Diencephalon (tissue), 1 donor: ENCODE data around the gene FER1L5. TPM values are rescaled to one million over a fixed set of nuclear protein-coding genes. Genes with fewer than 3 reads are reported as not detected.

Source experiments
- total RNA-seq: library from RNA; depleted of rRNA; stranded (reverse); fragments of >200 nt; gene quantifications from one replicate; pipeline ENCODE4 v1.2.3, GENCODE V29; 2014

FER1L5 gene
- total RNA-seq: 0.69 TPM

DNA sequence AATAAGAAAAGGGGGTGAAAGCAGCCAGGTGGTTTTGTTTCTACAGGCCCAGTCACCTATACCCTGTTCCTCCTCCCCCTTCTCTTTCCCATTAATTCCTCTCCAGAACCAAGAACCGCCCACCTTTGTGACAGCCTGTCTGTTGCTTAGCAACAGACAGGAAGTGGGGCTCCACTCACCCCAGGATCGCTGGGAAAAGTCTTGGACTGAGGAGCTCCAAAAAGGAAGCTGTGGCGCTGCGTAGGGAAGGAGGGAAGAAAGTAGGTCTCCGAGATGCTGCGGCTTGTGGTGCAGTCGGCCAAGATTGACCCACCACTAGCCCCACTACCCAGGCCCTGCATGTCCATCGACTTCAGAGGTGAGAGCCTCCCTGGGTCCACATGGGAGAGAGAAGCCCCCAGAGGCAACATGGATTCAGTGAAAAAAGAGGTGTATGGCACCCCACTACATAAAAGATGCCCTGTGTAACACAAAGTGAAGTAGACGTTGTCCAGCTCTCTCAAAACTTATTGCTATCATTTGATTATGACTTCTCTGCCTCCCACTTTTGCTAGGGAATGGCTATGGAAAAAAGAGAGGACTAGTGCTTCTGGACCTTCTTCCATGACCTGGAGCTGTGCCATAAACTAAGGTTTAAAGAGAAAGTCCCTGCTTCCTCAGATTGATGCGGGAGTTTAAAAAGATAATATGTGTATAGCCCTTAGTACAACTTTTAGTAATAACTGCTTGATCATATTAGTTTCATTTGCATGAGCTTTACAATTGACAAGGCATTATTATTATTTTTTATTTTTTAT lies at the start of gene FER1L5:
TSS of gene FER1L5 (plus strand) at position 201 of the 797 bp plus-strand sequence. CDS start at position 274, 73 bp downstream.

GRCh38 chr2:96638144-96639121 lies 4.1 kb upstream of the FER1L5 start, which contains the start of gene KANSL3:
Gene KANSL3 (minus strand): TSS chr2:96638312. CDS start chr2:96637135, 1,177 bp downstream.

GRCh38 chr2:96739633-96740428 lies 97.3 kb downstream of the FER1L5 start, which contains the start of gene LMAN2L:
Gene LMAN2L (minus strand): TSS chr2:96740064. CDS start chr2:96740040, 24 bp downstream.

Other genes starting within 250 kb of the FER1L5 start
- gene NEURL3, start 137.4 kb upstream of the FER1L5 start, total RNA-seq: not detected
- 1.8 TPM for gene ARID5A, start 106.0 kb upstream of the FER1L5 start, total RNA-seq
- 33.7 TPM for gene KANSL3, start 4.5 kb upstream of the FER1L5 start, total RNA-seq
- 23.8 TPM for gene LMAN2L, start 97.3 kb downstream of the FER1L5 start, total RNA-seq
- gene CNNM4, start 118.1 kb downstream of the FER1L5 start, total RNA-seq: 8.1 TPM
- 11.8 TPM for gene CNNM3, start 173.5 kb downstream of the FER1L5 start, total RNA-seq
- 2.1 TPM for gene ANKRD23, start 201.3 kb downstream of the FER1L5 start, total RNA-seq
- gene ANKRD39, start 215.3 kb downstream of the FER1L5 start, total RNA-seq: 8.3 TPM
- gene SEMA4C, start 227.3 kb downstream of the FER1L5 start, total RNA-seq: 33.9 TPM